GM10248 (cell line): ENCODE results near the gene DSG4.

Experiments used
- CTCF ChIA-PET: fragments of 300-600 bp; sonication (Branson Sonifier 250); formaldehyde crosslinking; extraction: SDS; loops from one replicate; lab custom pipeline; 2021; ENCODE audit warnings: antibody characterized with exemption; lab: Yijun Ruan, JAX
- POLR2A ChIA-PET: fragments of 350-650 bp; sonication (Branson Sonifier 250); formaldehyde crosslinking; extraction: SDS; loops from one replicate; lab custom pipeline; 2020; ENCODE audit warnings: antibody characterized with exemption; lab: Yijun Ruan, JAX
- DNase-seq: peaks from one replicate; pipeline ENCODE4 v3.0.0; 2012; ENCODE audit errors: extremely low spot score
- CTCF ChIP-seq: IDR thresholded peaks from 2 replicates; pipeline ENCODE4 v1.5.1; 2012; ENCODE audit warnings: mild to moderate bottlenecking, low read depth; ENCODE audit errors: extremely low read depth, missing control alignments, control extremely low read depth

DSG4 gene

GRCh38 chr18:31432316-31432715, 55.7 kb downstream of the DSG4 start:
- no peak for DNase-seq
- POLR2A ChIA-PET: no interaction called here
- TF ChIP-seq CTCF: no peak
- CTCF ChIA-PET: no interaction called here

GRCh38 chr18:31436825-31437224, 60.2 kb downstream of the DSG4 start:
- POLR2A ChIA-PET: interaction anchor here (0.7 kb wide), 1 partner anchor 612 kb away, joined by 4 read pairs; no protein-coding TSS in a partner anchor
- TF ChIP-seq CTCF: no peak
- DNase-seq: no peak
- CTCF ChIA-PET: interaction anchor here (5.3 kb wide), 1 partner anchor 12 kb away, joined by 41 read pairs; no protein-coding TSS in a partner anchor

- CTCF ChIA-PET: interaction anchor here (1.1 to 5.3 kb wide), 3 partner anchors 13 to 43 kb away, joined by 3 to 41 read pairs (median 3); no protein-coding TSS in a partner anchor
Measured at GRCh38 chr18:31438402-31438801, 61.8 kb downstream of the DSG4 start.

GRCh38 chr18:31439807-31440325, 63.3 kb downstream of the DSG4 start:
- TF ChIP-seq CTCF: no peak
- ChIA-PET POLR2A (no interaction called here), CTCF (interaction anchor here (0.7 to 5.3 kb wide), 7 partner anchors 9 to 185 kb away, joined by 3 to 41 read pairs (median 3); no protein-coding TSS in a partner anchor)
- no peak for DNase-seq

More at GRCh38 chr18:31438402-31438801, 61.8 kb downstream of the DSG4 start:
- peak; percentile 19 for DNase-seq
- no peak for TF ChIP-seq CTCF
- POLR2A ChIA-PET: no interaction called here

- TF ChIP-seq CTCF: no peak
- CTCF ChIA-PET: interaction anchor here (0.7 to 5.3 kb wide), 4 partner anchors 10 to 186 kb away, joined by 3 to 41 read pairs (median 4); no protein-coding TSS in a partner anchor
- POLR2A ChIA-PET: no interaction called here
- DNase-seq: no peak
Measured at GRCh38 chr18:31440787-31441186, 64.2 kb downstream of the DSG4 start.

GRCh38 chr18:31441493-31441892, 64.9 kb downstream of the DSG4 start:
- POLR2A ChIA-PET: interaction anchor here (0.7 kb wide), 1 partner anchor 209 kb away, joined by 3 read pairs; no protein-coding TSS in a partner anchor
- TF ChIP-seq CTCF: no peak
- no peak for DNase-seq
- CTCF ChIA-PET: interaction anchor here (0.8 to 5.3 kb wide), 3 partner anchors 16 to 396 kb away, joined by 3 to 41 read pairs (median 6); no protein-coding TSS in a partner anchor
